ENCODE results near the gene LRRC71.

LRRC71 gene

GRCh38 chr1:156900896-156901589 is 19.4 kb upstream of the LRRC71 start:
- Histone ChIP-seq H3K9ac (ENCODE audit: low read depth, low read length) (no peak overlapping the region), H3K4me2 (ENCODE audit: low read length) (no peak overlapping the region), H3K27me3 (ENCODE audit: control insufficient read depth, insufficient read depth, low read length) (peaks cover 18% of the 10 kb centered on the region), H3K4me1 (ENCODE audit: control insufficient read depth, insufficient read depth, low read length) (peaks cover 26% of the 10 kb centered on the region), H3K4me3 (ENCODE audit: low read length) (no peak overlapping the region), H3K9me3 (replicated peaks; ENCODE audit: low read length) (no peaks in the 10 kb centered on the region), H3K36me3 (ENCODE audit: insufficient read depth, low read length) (no peaks in the 10 kb centered on the region)

GRCh38 chr1:156901590-156901900 is 18.9 kb upstream of the LRRC71 start:
- Histone ChIP-seq H3K9ac (ENCODE audit: low read depth, low read length) (no peak overlapping the region), H3K27me3 (ENCODE audit: control insufficient read depth, insufficient read depth, low read length) (peaks cover 18% of the 10 kb centered on the region), H3K36me3 (ENCODE audit: insufficient read depth, low read length) (no peaks in the 10 kb centered on the region), H3K4me3 (ENCODE audit: low read length) (no peak overlapping the region), H3K9me3 (replicated peaks; ENCODE audit: low read length) (no peaks in the 10 kb centered on the region), H3K4me1 (ENCODE audit: control insufficient read depth, insufficient read depth, low read length) (peaks cover 21% of the 10 kb centered on the region), H3K4me2 (ENCODE audit: low read length) (no peak overlapping the region)

GRCh38 chr1:156901966-156902915 is 18.2 kb upstream of the LRRC71 start:
- Histone ChIP-seq H3K4me1 (ENCODE audit: control insufficient read depth, insufficient read depth, low read length) (peaks cover 14% of the 10 kb centered on the region), H3K4me3 (ENCODE audit: low read length) (no peak overlapping the region), H3K27me3 (ENCODE audit: control insufficient read depth, insufficient read depth, low read length) (peaks cover 18% of the 10 kb centered on the region), H3K9ac (ENCODE audit: low read depth, low read length) (no peak overlapping the region), H3K9me3 (replicated peaks; ENCODE audit: low read length) (no peaks in the 10 kb centered on the region), H3K4me2 (ENCODE audit: low read length) (no peak overlapping the region), H3K36me3 (ENCODE audit: insufficient read depth, low read length) (no peaks in the 10 kb centered on the region)

- Histone ChIP-seq H3K36me3 (ENCODE audit: insufficient read depth, low read length) (no peaks in the 10 kb centered on the region), H3K4me1 (ENCODE audit: control insufficient read depth, insufficient read depth, low read length) (peaks cover 4% of the 10 kb centered on the region), H3K4me3 (ENCODE audit: low read length) (no peak overlapping the region), H3K27me3 (ENCODE audit: control insufficient read depth, insufficient read depth, low read length) (peaks cover 18% of the 10 kb centered on the region), H3K9ac (ENCODE audit: low read depth, low read length) (no peak overlapping the region), H3K9me3 (replicated peaks; ENCODE audit: low read length) (no peaks in the 10 kb centered on the region), H3K4me2 (ENCODE audit: low read length) (no peak overlapping the region)
Observed at GRCh38 chr1:156903328-156904091, 16.9 kb upstream of the LRRC71 start.

- Histone ChIP-seq H3K4me3 (ENCODE audit: low read length) (no peak overlapping the region), H3K9me3 (replicated peaks; ENCODE audit: low read length) (no peaks in the 10 kb centered on the region), H3K9ac (ENCODE audit: low read depth, low read length) (no peak overlapping the region), H3K27me3 (ENCODE audit: control insufficient read depth, insufficient read depth, low read length) (peaks cover 25% of the 10 kb centered on the region), H3K4me2 (ENCODE audit: low read length) (no peak overlapping the region), H3K36me3 (ENCODE audit: insufficient read depth, low read length) (no peaks in the 10 kb centered on the region), H3K4me1 (ENCODE audit: control insufficient read depth, insufficient read depth, low read length) (peaks cover 2% of the 10 kb centered on the region)
Observed at GRCh38 chr1:156904187-156904959, 16.1 kb upstream of the LRRC71 start.

- H3K4me2 ChIP-seq (ENCODE audit: low read length): no peak overlapping the region
- no peaks in the 10 kb centered on the region for H3K9me3 ChIP-seq (replicated peaks; ENCODE audit: low read length)
- no peaks in the 10 kb centered on the region for H3K36me3 ChIP-seq (ENCODE audit: insufficient read depth, low read length)
- no peak overlapping the region for H3K9ac ChIP-seq (ENCODE audit: low read depth, low read length)
- peaks cover 2% of the 10 kb centered on the region for H3K4me1 ChIP-seq (ENCODE audit: control insufficient read depth, insufficient read depth, low read length)
- H3K27me3 ChIP-seq (ENCODE audit: control insufficient read depth, insufficient read depth, low read length): peaks cover 25% of the 10 kb centered on the region
- H3K4me3 ChIP-seq (ENCODE audit: low read length): no peak overlapping the region
Observed at GRCh38 chr1:156905176-156905575, 15.3 kb upstream of the LRRC71 start.

GRCh38 chr1:156905651-156906050 is 14.8 kb upstream of the LRRC71 start:
- Histone ChIP-seq H3K4me3 (ENCODE audit: low read length) (no peak overlapping the region), H3K36me3 (ENCODE audit: insufficient read depth, low read length) (no peaks in the 10 kb centered on the region), H3K4me1 (ENCODE audit: control insufficient read depth, insufficient read depth, low read length) (peaks cover 2% of the 10 kb centered on the region), H3K4me2 (ENCODE audit: low read length) (no peak overlapping the region), H3K9ac (ENCODE audit: low read depth, low read length) (no peak overlapping the region), H3K9me3 (replicated peaks; ENCODE audit: low read length) (no peaks in the 10 kb centered on the region), H3K27me3 (ENCODE audit: control insufficient read depth, insufficient read depth, low read length) (peaks cover 22% of the 10 kb centered on the region)

GRCh38 chr1:156906206-156906906 is 14.1 kb upstream of the LRRC71 start:
- H3K9me3 ChIP-seq (replicated peaks; ENCODE audit: low read length): no peaks in the 10 kb centered on the region
- no peaks in the 10 kb centered on the region for H3K36me3 ChIP-seq (ENCODE audit: insufficient read depth, low read length)
- peaks cover 15% of the 10 kb centered on the region for H3K27me3 ChIP-seq (ENCODE audit: control insufficient read depth, insufficient read depth, low read length)
- no peak overlapping the region for H3K9ac ChIP-seq (ENCODE audit: low read depth, low read length)
- H3K4me2 ChIP-seq (ENCODE audit: low read length): no peak overlapping the region
- H3K4me3 ChIP-seq (ENCODE audit: low read length): no peak overlapping the region
- peaks cover 2% of the 10 kb centered on the region for H3K4me1 ChIP-seq (ENCODE audit: control insufficient read depth, insufficient read depth, low read length)

GRCh38 chr1:156908541-156908940 is 11.9 kb upstream of the LRRC71 start:
- peaks cover 2% of the 10 kb centered on the region for H3K4me1 ChIP-seq (ENCODE audit: control insufficient read depth, insufficient read depth, low read length)
- peaks cover 19% of the 10 kb centered on the region for H3K27me3 ChIP-seq (ENCODE audit: control insufficient read depth, insufficient read depth, low read length)
- no peak overlapping the region for H3K4me2 ChIP-seq (ENCODE audit: low read length)
- no peak overlapping the region for H3K9ac ChIP-seq (ENCODE audit: low read depth, low read length)
- no peaks in the 10 kb centered on the region for H3K9me3 ChIP-seq (replicated peaks; ENCODE audit: low read length)
- H3K36me3 ChIP-seq (ENCODE audit: insufficient read depth, low read length): no peaks in the 10 kb centered on the region
- H3K4me3 ChIP-seq (ENCODE audit: low read length): no peak overlapping the region

GRCh38 chr1:156908955-156909354 is 11.5 kb upstream of the LRRC71 start:
- peaks cover 18% of the 10 kb centered on the region for H3K27me3 ChIP-seq (ENCODE audit: control insufficient read depth, insufficient read depth, low read length)
- H3K4me2 ChIP-seq (ENCODE audit: low read length): no peak overlapping the region
- no peak overlapping the region for H3K9ac ChIP-seq (ENCODE audit: low read depth, low read length)
- H3K4me3 ChIP-seq (ENCODE audit: low read length): no peak overlapping the region
- H3K4me1 ChIP-seq (ENCODE audit: control insufficient read depth, insufficient read depth, low read length): peaks cover 2% of the 10 kb centered on the region
- H3K36me3 ChIP-seq (ENCODE audit: insufficient read depth, low read length): no peaks in the 10 kb centered on the region
- no peaks in the 10 kb centered on the region for H3K9me3 ChIP-seq (replicated peaks; ENCODE audit: low read length)
